Measurements from ENCODE around the gene AP1B1. TPM values are rescaled to one million over a fixed set of nuclear protein-coding genes. Genes with fewer than 3 reads are reported as not detected.

Gene AP1B1
- total RNA-seq, 1 donor from 2014 or later = 77.9 TPM

DNA sequence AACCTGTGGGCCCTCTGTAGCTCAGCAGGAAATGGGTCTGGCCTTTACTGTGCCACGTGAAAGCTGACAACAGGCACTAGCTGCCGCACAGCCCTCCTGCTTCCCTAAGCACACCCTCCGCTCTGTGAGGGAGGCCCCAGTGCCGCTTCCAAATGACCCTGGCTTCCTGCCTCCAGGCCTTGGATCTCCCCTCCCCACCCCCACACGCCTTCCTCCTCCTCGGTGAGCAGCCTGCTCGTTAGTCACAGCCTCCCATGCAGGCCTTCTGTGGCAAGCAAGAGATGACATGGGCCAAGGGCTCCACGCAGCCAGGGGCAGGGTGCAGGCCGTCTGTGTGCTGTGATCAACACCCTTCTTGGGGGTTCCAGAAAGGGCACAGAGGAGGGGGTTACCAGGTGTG, 57.6 kb downstream of the AP1B1 start:
- no peak overlapping the region for H3K4me3 Mint-ChIP-seq (ENCODE audit: unreplicated experiment)
- peak; percentile 60 for DNase-seq
- peaks cover 14% of the 10 kb centered on the region for H3K4me1 Mint-ChIP-seq (ENCODE audit: low read depth, unreplicated experiment)
- H3K27ac Mint-ChIP-seq (ENCODE audit: unreplicated experiment) = peak overlapping the region; percentile 59
- peaks cover 2% of the 10 kb centered on the region for H3K27me3 Mint-ChIP-seq (ENCODE audit: unreplicated experiment)
- H3K36me3 Mint-ChIP-seq (ENCODE audit: unreplicated experiment) = no peaks in the 10 kb centered on the region
- TF ChIP-seq, protein P1, sequence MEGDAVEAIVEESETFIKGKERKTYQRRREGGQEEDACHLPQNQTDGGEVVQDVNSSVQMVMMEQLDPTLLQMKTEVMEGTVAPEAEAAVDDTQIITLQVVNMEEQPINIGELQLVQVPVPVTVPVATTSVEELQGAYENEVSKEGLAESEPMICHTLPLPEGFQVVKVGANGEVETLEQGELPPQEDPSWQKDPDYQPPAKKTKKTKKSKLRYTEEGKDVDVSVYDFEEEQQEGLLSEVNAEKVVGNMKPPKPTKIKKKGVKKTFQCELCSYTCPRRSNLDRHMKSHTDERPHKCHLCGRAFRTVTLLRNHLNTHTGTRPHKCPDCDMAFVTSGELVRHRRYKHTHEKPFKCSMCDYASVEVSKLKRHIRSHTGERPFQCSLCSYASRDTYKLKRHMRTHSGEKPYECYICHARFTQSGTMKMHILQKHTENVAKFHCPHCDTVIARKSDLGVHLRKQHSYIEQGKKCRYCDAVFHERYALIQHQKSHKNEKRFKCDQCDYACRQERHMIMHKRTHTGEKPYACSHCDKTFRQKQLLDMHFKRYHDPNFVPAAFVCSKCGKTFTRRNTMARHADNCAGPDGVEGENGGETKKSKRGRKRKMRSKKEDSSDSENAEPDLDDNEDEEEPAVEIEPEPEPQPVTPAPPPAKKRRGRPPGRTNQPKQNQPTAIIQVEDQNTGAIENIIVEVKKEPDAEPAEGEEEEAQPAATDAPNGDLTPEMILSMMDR (IDR thresholded peaks at IDR 0.05; ENCODE audit: partially characterized antibody, unreplicated experiment) = no peak
- H3K9me3 Mint-ChIP-seq (ENCODE audit: unreplicated experiment) = peaks cover 5% of the 10 kb centered on the region

DNA sequence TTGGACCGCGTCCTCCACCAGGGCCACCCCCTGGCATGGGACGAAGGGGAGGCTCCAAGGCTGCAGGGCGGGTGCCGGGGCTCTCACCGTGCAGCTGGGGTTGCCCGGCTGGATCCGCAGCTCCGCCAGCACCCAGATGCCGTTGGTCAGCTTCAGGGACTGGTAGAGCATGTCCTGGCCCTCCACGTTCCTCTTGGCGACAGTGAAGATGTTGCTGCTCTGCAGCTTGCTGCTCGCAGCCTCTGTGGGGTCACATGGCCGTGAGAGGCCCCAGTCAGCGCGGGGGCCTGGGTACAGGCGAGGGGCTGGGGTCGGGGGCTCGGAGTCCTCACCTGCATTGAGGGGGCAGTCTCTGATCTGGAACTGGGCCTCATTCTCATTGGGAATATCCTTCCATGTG, 58.1 kb downstream of the AP1B1 start:
- H3K27ac Mint-ChIP-seq (ENCODE audit: unreplicated experiment) = no peak overlapping the region
- no peak overlapping the region for H3K4me3 Mint-ChIP-seq (ENCODE audit: unreplicated experiment)
- TF ChIP-seq, protein P1 (IDR thresholded peaks at IDR 0.05; ENCODE audit: partially characterized antibody, unreplicated experiment) = no peak
- peaks cover 2% of the 10 kb centered on the region for H3K27me3 Mint-ChIP-seq (ENCODE audit: unreplicated experiment)
- H3K36me3 Mint-ChIP-seq (ENCODE audit: unreplicated experiment) = no peaks in the 10 kb centered on the region
- H3K9me3 Mint-ChIP-seq (ENCODE audit: unreplicated experiment) = peaks cover 5% of the 10 kb centered on the region
- DNase-seq = no peak
- H3K4me1 Mint-ChIP-seq (ENCODE audit: low read depth, unreplicated experiment) = peaks cover 14% of the 10 kb centered on the region

DNA sequence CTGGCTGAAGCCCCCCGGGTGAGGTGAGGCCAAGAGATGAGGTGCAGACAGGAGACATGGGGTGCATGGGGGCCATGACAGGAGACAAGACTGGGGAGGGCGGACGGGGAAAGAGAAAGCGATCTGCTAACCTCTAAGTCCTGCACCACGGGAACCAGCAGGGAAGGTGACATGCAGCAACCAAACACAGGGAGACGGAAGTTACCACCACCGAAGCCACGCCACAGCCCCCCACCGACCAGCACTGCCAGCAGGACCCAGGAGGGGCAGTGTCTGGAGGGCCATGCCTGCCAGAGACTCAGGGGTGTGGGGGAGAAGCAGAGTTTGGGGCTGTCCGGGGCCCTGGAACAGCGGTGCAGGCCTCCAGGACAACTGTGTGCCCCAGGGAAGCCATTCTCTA, 58.8 kb downstream of the AP1B1 start:
- Mint-ChIP-seq H3K4me3 (ENCODE audit: unreplicated experiment) (no peak overlapping the region), H3K27ac (ENCODE audit: unreplicated experiment) (peak overlapping the region; percentile 75), H3K4me1 (ENCODE audit: low read depth, unreplicated experiment) (peaks cover 14% of the 10 kb centered on the region), H3K9me3 (ENCODE audit: unreplicated experiment) (peaks cover 5% of the 10 kb centered on the region), H3K27me3 (ENCODE audit: unreplicated experiment) (peaks cover 2% of the 10 kb centered on the region), H3K36me3 (ENCODE audit: unreplicated experiment) (no peaks in the 10 kb centered on the region)
- DNase-seq = no peak
- TF ChIP-seq, protein P1 (IDR thresholded peaks at IDR 0.05; ENCODE audit: partially characterized antibody, unreplicated experiment) = no peak

DNA sequence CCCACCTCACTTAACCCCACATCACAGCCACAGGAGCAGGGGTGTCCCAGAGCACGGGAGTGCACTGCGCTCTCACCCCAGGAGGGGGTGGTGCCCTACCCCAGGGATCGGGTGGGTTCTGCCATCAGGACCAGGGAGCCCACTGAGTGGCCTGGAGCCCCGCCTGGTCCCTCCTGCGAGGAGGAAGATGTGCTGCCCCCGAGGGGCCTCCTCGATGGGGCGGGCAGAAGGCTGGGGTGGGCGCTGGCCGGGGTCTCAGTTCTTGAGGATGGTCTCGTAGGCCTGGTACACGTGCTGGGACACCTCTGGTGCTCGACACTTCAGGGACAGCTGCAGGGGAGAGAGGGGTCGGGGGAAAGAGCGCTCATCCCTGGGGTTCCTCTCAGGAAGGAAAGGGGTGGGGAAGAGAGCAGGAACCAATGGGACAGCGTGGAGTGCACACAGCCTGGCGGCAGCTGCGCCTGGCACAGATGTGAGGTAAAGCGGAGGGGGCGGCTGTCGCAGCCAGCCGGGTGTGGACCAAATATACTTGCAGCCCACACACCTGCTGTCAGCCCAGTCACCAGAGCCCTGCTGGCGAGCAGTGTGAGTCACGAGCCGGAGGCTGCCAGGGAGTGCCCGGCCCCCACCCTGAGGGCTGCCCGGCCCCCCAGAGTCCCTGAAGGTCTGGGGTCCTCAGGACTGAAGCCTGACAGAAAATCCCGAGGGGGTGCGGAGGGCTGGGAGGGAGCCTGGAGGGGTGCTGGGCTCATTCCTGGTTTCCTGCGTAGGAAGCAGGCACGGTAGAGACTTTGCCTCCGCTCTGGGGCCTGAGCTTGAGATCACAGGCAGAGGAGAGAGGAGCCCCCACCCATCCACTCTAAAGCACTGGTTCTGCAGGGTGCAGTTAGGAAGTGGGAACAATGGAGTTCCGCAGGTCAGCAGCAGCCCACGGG, 59.5 kb downstream of the AP1B1 start:
- peak overlapping the region; percentile 75 for H3K27ac Mint-ChIP-seq (ENCODE audit: unreplicated experiment)
- H3K36me3 Mint-ChIP-seq (ENCODE audit: unreplicated experiment) = no peaks in the 10 kb centered on the region
- DNase-seq = peak; percentile 54
- no peak overlapping the region for H3K4me3 Mint-ChIP-seq (ENCODE audit: unreplicated experiment)
- TF ChIP-seq, protein P1 (IDR thresholded peaks at IDR 0.05; ENCODE audit: partially characterized antibody, unreplicated experiment) = no peak
- H3K9me3 Mint-ChIP-seq (ENCODE audit: unreplicated experiment) = peaks cover 5% of the 10 kb centered on the region
- H3K27me3 Mint-ChIP-seq (ENCODE audit: unreplicated experiment) = peaks cover 2% of the 10 kb centered on the region
- peaks cover 14% of the 10 kb centered on the region for H3K4me1 Mint-ChIP-seq (ENCODE audit: low read depth, unreplicated experiment)

DNA sequence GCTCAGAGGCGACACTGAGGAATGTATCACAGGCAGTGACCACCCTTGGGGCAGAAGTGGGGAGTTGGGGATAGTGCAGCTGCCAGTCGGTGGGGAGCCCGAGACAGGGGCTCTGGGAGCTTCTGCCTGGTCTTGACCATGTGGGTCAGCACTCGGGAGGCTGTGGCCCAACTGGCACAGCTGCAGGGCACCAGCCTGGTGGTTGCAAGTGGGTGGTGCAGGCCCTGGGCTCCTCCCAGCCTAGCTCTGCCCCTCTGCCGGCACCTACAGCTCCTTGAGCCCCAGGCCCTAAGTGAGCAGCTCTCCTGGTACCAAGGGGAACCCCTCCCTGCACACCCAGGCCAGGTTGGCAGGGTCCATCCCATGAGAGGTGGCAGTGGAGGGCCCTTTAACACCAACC, 60.3 kb downstream of the AP1B1 start:
- Mint-ChIP-seq H3K9me3 (ENCODE audit: unreplicated experiment) (peaks cover 5% of the 10 kb centered on the region), H3K27me3 (ENCODE audit: unreplicated experiment) (peaks cover 2% of the 10 kb centered on the region), H3K27ac (ENCODE audit: unreplicated experiment) (no peak overlapping the region), H3K4me3 (ENCODE audit: unreplicated experiment) (no peak overlapping the region), H3K36me3 (ENCODE audit: unreplicated experiment) (no peaks in the 10 kb centered on the region), H3K4me1 (ENCODE audit: low read depth, unreplicated experiment) (peaks cover 14% of the 10 kb centered on the region)
- TF ChIP-seq, protein P1 (IDR thresholded peaks at IDR 0.05; ENCODE audit: partially characterized antibody, unreplicated experiment) = peak; percentile 46
- no peak for DNase-seq

All from glutamatergic neuron (in vitro differentiated cells).